H1 (cell line): ENCODE data around the gene LAMA4. TPM values are rescaled to one million over a fixed set of nuclear protein-coding genes. Genes with fewer than 3 reads are reported as not detected.

ENCODE experiments used
- CTCF ChIA-PET: fragments of 300-600 bp; sonication (Branson Sonifier 250); formaldehyde crosslinking; loops from one replicate; lab custom pipeline; 2021; ENCODE audit not compliant: partially characterized antibody; lab: Charles Lee
- POLR2A ChIA-PET: fragments of 300-600 bp; sonication (Branson Sonifier 250); formaldehyde crosslinking; loops from one replicate; lab custom pipeline; 2021; ENCODE audit warnings: inconsistent platforms; ENCODE audit not compliant: partially characterized antibody; lab: Charles Lee
- DNase-seq, 2 experiments: peaks; one replicate each; pipeline versions ENCODE4 v3.0.0 to v3.0.0-alpha.2; 2010 to 2022; ENCODE audit warnings: low spot score in 2 of 2, low read depth in 1 of 2, mixed read lengths in 1 of 2
- FAIRE-seq: peaks from 2 replicates; lab custom pipeline; 2011; peaks lifted over from hg19 to GRCh38; lab: Jason Lieb, UNC
- H2AFZ ChIP-seq: 2 replicates; pipeline ENCODE4 v1.8.1; 2012; ENCODE audit warnings: low read length, inconsistent platforms
- H2AK5ac ChIP-seq: 2 replicates; pipeline ENCODE4 v1.6.1; 2013; ENCODE audit warnings: low read depth, low read length
- H2BK120ac ChIP-seq: replicated peaks from 2 replicates; pipeline ENCODE3; 2013; ENCODE audit warnings: low read depth, low read length, inconsistent platforms
- H2BK12ac ChIP-seq: 2 replicates; pipeline ENCODE4 v1.6.1; 2013; ENCODE audit warnings: low read depth, low read length
- H2BK15ac ChIP-seq: 2 replicates; pipeline ENCODE4 v1.6.1; 2013; ENCODE audit warnings: low read length
- H2BK20ac ChIP-seq: 2 replicates; pipeline ENCODE4 v1.6.1; 2013; ENCODE audit warnings: low read length
- H2BK5ac ChIP-seq: 2 replicates; pipeline ENCODE4 v1.6.1; 2013; ENCODE audit warnings: low read depth, low read length
- H3K14ac ChIP-seq: 2 replicates; pipeline ENCODE4 v1.6.1; 2013; ENCODE audit warnings: inconsistent platforms; ENCODE audit not compliant: insufficient read length
- H3K18ac ChIP-seq: 2 replicates; pipeline ENCODE4 v1.6.1; 2013; ENCODE audit warnings: low read length; ENCODE audit errors: extremely low read depth
- H3K23ac ChIP-seq: 2 replicates; pipeline ENCODE4 v1.6.1; 2013; ENCODE audit warnings: inconsistent platforms; ENCODE audit not compliant: insufficient read length
- H3K23me2 ChIP-seq: 2 replicates; pipeline ENCODE4 v1.6.1; 2013; ENCODE audit warnings: low read depth, low read length
- H3K27ac ChIP-seq: 2 replicates; pipeline ENCODE4 v1.6.1; 2011; ENCODE audit warnings: low read depth, low read length, inconsistent platforms
- H3K27me3 ChIP-seq, 4 experiments: replicated peaks in 1 of 4; 1 replicate in 1 of 4; 2 replicates in 3 of 4; pipeline versions ENCODE4 v1.6.1 to v1.8.1; 2011 to 2013; ENCODE audit warnings: low read length in 3 of 4, mild to moderate bottlenecking in 3 of 4, inconsistent platforms in 2 of 4, mixed read lengths in 2 of 4, moderate library complexity in 1 of 4; ENCODE audit not compliant: control insufficient read depth in 3 of 4, insufficient read depth in 3 of 4; ENCODE audit errors: extremely low read depth in 1 of 4
- H3K36me3 ChIP-seq, 4 experiments: 2 replicates each; pipeline versions ENCODE4 v1.6.1 to v1.8.1; 2011 to 2013; ENCODE audit warnings: mild to moderate bottlenecking in 4 of 4, low read length in 3 of 4, moderate library complexity in 2 of 4, control low read depth in 1 of 4, inconsistent platforms in 1 of 4; ENCODE audit not compliant: insufficient read depth in 4 of 4, control insufficient read depth in 2 of 4
- H3K4ac ChIP-seq: replicated peaks from 2 replicates; pipeline ENCODE3; 2013; ENCODE audit warnings: low read length, low read depth, mixed read lengths, inconsistent platforms; ENCODE audit not compliant: insufficient read length
- H3K4me1 ChIP-seq, 4 experiments: replicated peaks in 1 of 4; 1 replicate in 1 of 4; 2 replicates in 3 of 4; pipeline versions ENCODE4 v1.6.1 to v1.8.1; 2011 to 2013; ENCODE audit warnings: low read length in 3 of 4, inconsistent platforms in 2 of 4, mixed read lengths in 1 of 4; ENCODE audit not compliant: insufficient read depth in 4 of 4, control insufficient read depth in 3 of 4
- H3K4me2 ChIP-seq, 2 experiments: 2 replicates each; pipeline versions ENCODE4 v1.6.1 to v1.8.1; 2011 to 2013; ENCODE audit warnings: low read depth in 2 of 2, low read length in 2 of 2, control low read depth in 1 of 2, inconsistent platforms in 1 of 2, mild to moderate bottlenecking in 1 of 2; ENCODE audit not compliant: insufficient read depth in 1 of 2
- H3K4me3 ChIP-seq, 4 experiments: fragments of 200-600, 300-600 bp in 1 of 4; sonication (generic), shearing (Covaris generic), sonication (Bioruptor Twin) in 1 of 4; 2 replicates each; pipeline versions ENCODE4 v1.5.1 to v1.8.1; 2011 to 2016; ENCODE audit warnings: low read length in 4 of 4, low read depth in 3 of 4, control low read depth in 2 of 4, inconsistent platforms in 2 of 4, mild to moderate bottlenecking in 2 of 4, mixed read lengths in 1 of 4, moderate library complexity in 1 of 4; ENCODE audit not compliant: insufficient read depth in 2 of 4; ENCODE audit errors: extremely low read depth in 1 of 4
- H3K56ac ChIP-seq: replicated peaks from 2 replicates; pipeline ENCODE3; 2013; ENCODE audit warnings: low read depth, mild to moderate bottlenecking, mixed read lengths, low read length, inconsistent platforms; ENCODE audit not compliant: insufficient read length
- H3K79me1 ChIP-seq: 2 replicates; pipeline ENCODE4 v1.6.1; 2013; ENCODE audit warnings: low read depth, low read length, control low read depth
- H3K79me2 ChIP-seq, 2 experiments: 2 replicates each; pipeline versions ENCODE4 v1.6.1 to v1.8.1; 2012 to 2013; ENCODE audit warnings: low read length in 2 of 2, mild to moderate bottlenecking in 2 of 2, inconsistent platforms in 1 of 2; ENCODE audit not compliant: insufficient read depth in 2 of 2, control insufficient read depth in 1 of 2
- H3K9ac ChIP-seq, 4 experiments: replicated peaks in 1 of 4; 1 replicate in 1 of 4; 2 replicates in 3 of 4; pipeline versions ENCODE4 v1.6.1 to v1.8.1; 2011 to 2013; ENCODE audit warnings: low read depth in 3 of 4, low read length in 3 of 4, control low read depth in 2 of 4, mild to moderate bottlenecking in 2 of 4, moderate library complexity in 2 of 4, inconsistent platforms in 1 of 4; ENCODE audit errors: extremely low read depth in 1 of 4
- H3K9me3 ChIP-seq, 2 experiments: 2 replicates each; pipeline versions ENCODE4 v1.6.1 to v1.8.1; 2012 to 2013; ENCODE audit warnings: mild to moderate bottlenecking in 2 of 2, moderate library complexity in 2 of 2, control low read depth in 1 of 2, inconsistent platforms in 1 of 2, low read depth in 1 of 2, low read length in 1 of 2, mixed read lengths in 1 of 2; ENCODE audit not compliant: insufficient read depth in 2 of 2
- H4K20me1 ChIP-seq, 2 experiments: replicated peaks in 1 of 2; 2 replicates each; pipeline versions ENCODE3 to v1.8.1; 2011 to 2013; ENCODE audit warnings: inconsistent platforms in 2 of 2, low read length in 2 of 2, mild to moderate bottlenecking in 1 of 2; ENCODE audit not compliant: insufficient read depth in 2 of 2, control insufficient read depth in 1 of 2
- H4K5ac ChIP-seq: 2 replicates; pipeline ENCODE4 v1.6.1; 2013; ENCODE audit warnings: low read length, low read depth, mixed read lengths, inconsistent platforms; ENCODE audit not compliant: insufficient read length
- H4K8ac ChIP-seq: 2 replicates; pipeline ENCODE4 v1.8.0; 2013; ENCODE audit warnings: mild to moderate bottlenecking, moderate library complexity, low read length, inconsistent platforms; ENCODE audit not compliant: insufficient read depth; ENCODE audit errors: extremely low read depth
- H4K91ac ChIP-seq: replicated peaks from 2 replicates; pipeline ENCODE3; 2013; ENCODE audit warnings: low read length, mixed read lengths, inconsistent platforms; ENCODE audit not compliant: insufficient read length
- GABPA ChIP-seq: IDR thresholded peaks from 2 replicates; pipeline ENCODE4 v1.6.1; 2011; ENCODE audit warnings: mild to moderate bottlenecking, low read length, moderate library complexity, borderline replicate concordance; ENCODE audit not compliant: insufficient read depth
- NANOG ChIP-seq: IDR thresholded peaks from 2 replicates; pipeline ENCODE4 v1.6.1; 2011; ENCODE audit warnings: low read length, low read depth, mild to moderate bottlenecking, inconsistent platforms; ENCODE audit not compliant: insufficient read depth, poor library complexity, severe bottlenecking
- PHF8 ChIP-seq: fragments of 200-600 bp; sonication (generic); conservative IDR thresholded peaks from 2 replicates; pipeline ENCODE4 v1.7.1; 2012; ENCODE audit warnings: low read depth, mild to moderate bottlenecking, inconsistent platforms, low read length, moderate library complexity
- RBBP5 ChIP-seq: IDR thresholded peaks from 2 replicates; pipeline ENCODE4 v1.7.1; 2012; ENCODE audit warnings: low read depth, mild to moderate bottlenecking, inconsistent platforms, low read length, moderate library complexity, borderline replicate concordance
- RFX5 ChIP-seq: IDR thresholded peaks from 2 replicates; pipeline ENCODE4 v1.6.1; 2011; ENCODE audit warnings: low read depth, low read length, improper control_type of control experiment, borderline replicate concordance
- TCF12 ChIP-seq: IDR thresholded peaks from 2 replicates; pipeline ENCODE4 v1.6.1; 2011; ENCODE audit warnings: low read depth, mild to moderate bottlenecking, low read length
- ZNF274 ChIP-seq: IDR thresholded peaks from 2 replicates; pipeline ENCODE4 v1.7.0; 2012; ENCODE audit warnings: low read length, borderline replicate concordance; ENCODE audit errors: extremely low read depth
- polyA plus RNA-seq, 7 experiments: library from polyadenylated mRNA; depleted of rRNA in 3 of 7; stranded (reverse) in 5 of 7; unstranded in 2 of 7; fragments of >200 nt in 5 of 7; fragments of 200-250 nt in 2 of 7; gene quantifications; 1 replicate in 5 of 7; 2 replicates in 1 of 7; 4 replicates in 1 of 7; pipeline versions ENCODE4 v1.2.1 to v1.2.3, GENCODE V29; 2011 to 2013; ENCODE audit warnings: missing spikeins in 2 of 7, mixed read lengths in 2 of 7
- total RNA-seq: library from RNA; stranded (reverse); fragmentation: NEBNext Ultra II Directional; extraction: Animal tissue kit (Norgen Biotek cat#: 25700); gene quantifications from 2 replicates; pipeline ENCODE4 v1.2.1, GENCODE V29; 2021

Gene LAMA4
- total and polyA plus RNA-seq, 2 of the 8 experiments (the other 6 are each of a cell fraction or from before 2014, with no cell fraction given) = 0.95 to 1.5 TPM

DNA sequence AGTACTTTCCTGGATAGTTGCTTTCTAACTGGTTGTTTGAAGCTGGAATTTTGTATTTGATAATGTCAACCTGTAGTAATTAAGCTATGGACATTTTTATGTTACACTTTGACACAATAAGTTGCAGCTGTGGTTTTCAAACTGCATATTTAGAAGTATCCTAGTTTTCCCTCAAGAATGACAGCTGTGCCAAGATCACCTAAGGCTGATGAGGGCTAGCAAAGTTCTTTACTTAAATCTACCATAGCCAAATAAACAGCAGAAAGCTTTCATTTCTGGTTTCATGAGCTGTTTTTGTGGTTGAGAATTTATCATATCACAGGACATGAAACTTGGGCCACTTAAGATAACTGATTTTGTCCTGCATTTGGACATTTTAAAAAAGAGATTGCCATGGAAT lies 136.3 kb downstream of the LAMA4 start:
- no peak overlapping the region for H2BK5ac ChIP-seq
- no peak for FAIRE-seq
- no peak overlapping the region for H4K5ac ChIP-seq
- H3K4me3 ChIP-seq = no peak overlapping the region
- no peak overlapping the region for H2BK15ac ChIP-seq
- no peak overlapping the region for H3K4me2 ChIP-seq
- no peaks in the 10 kb centered on the region for H3K23me2 ChIP-seq
- H3K79me1 ChIP-seq = no peaks in the 10 kb centered on the region
- H4K8ac ChIP-seq = no peak overlapping the region
- no peak overlapping the region for H2AK5ac ChIP-seq
- TF ChIP-seq RFX5 = no peak
- TF ChIP-seq TCF12 = no peak
- no peak for TF ChIP-seq NANOG
- no peak for TF ChIP-seq RBBP5
- no peak for TF ChIP-seq PHF8
- no peak for TF ChIP-seq ZNF274
- TF ChIP-seq GABPA = no peak
- no peak overlapping the region for H2BK12ac ChIP-seq
- H3K9me3 ChIP-seq = no peaks in the 10 kb centered on the region
- H2BK120ac ChIP-seq = no peak overlapping the region
- no peak overlapping the region for H3K23ac ChIP-seq
- no peak overlapping the region for H4K91ac ChIP-seq
- H3K27me3 ChIP-seq = no peaks in the 10 kb centered on the region
- no peaks in the 10 kb centered on the region for H4K20me1 ChIP-seq
- no peak overlapping the region for H3K27ac ChIP-seq
- DNase-seq = no peak
- no peak overlapping the region for H2BK20ac ChIP-seq
- no peak overlapping the region for H3K18ac ChIP-seq
- H3K79me2 ChIP-seq = no peaks in the 10 kb centered on the region
- no peak overlapping the region for H3K9ac ChIP-seq
- no peak overlapping the region for H3K56ac ChIP-seq
- H3K4ac ChIP-seq = no peak overlapping the region
- H3K14ac ChIP-seq = no peak overlapping the region
- no peaks in the 10 kb centered on the region for H3K4me1 ChIP-seq
- H3K36me3 ChIP-seq = no peaks in the 10 kb centered on the region
- ChIA-PET POLR2A (interaction anchor here (0.6 kb wide), 1 partner anchor 385 kb away, joined by 3 read pairs; no protein-coding TSS in a partner anchor), CTCF (interaction anchor here (0.6 to 1.0 kb wide), 2 partner anchors 11 to 26 kb away, joined by 3 read pairs; no protein-coding TSS in a partner anchor)
- H2AFZ ChIP-seq = no peak overlapping the region
